OCI-LY3 (cell line): Measurements from ENCODE around the gene TMEM9B.

Source experiments
- H2AFZ ChIP-seq: fragments of 200-600, 300-600 bp; shearing (Covaris generic); 2 replicates; pipeline ENCODE4 v1.6.0; 2014; ENCODE audit warnings: antibody characterized with exemption, low read depth, low read length
- H3K27ac ChIP-seq: fragments of 200-600, 300-600 bp; sonication (generic); 2 replicates; pipeline ENCODE4 v1.5.1; 2014; ENCODE audit warnings: mild to moderate bottlenecking, low read length, moderate library complexity, mixed read lengths
- H3K27me3 ChIP-seq: fragments of 200-600, 300-600 bp; sonication (generic); 2 replicates; pipeline ENCODE4 v1.6.1; 2014; ENCODE audit warnings: low read depth, low read length, mixed read lengths
- H3K36me3 ChIP-seq: fragments of 200-600, 300-600 bp; sonication (generic); replicated peaks from 2 replicates; pipeline ENCODE3; 2014; ENCODE audit warnings: low read depth, low read length, mixed read lengths
- H3K4me1 ChIP-seq: fragments of 300-600, 200-600 bp; sonication (generic); 2 replicates; pipeline ENCODE4 v1.6.1; 2014; ENCODE audit warnings: low read length, mixed read lengths
- H3K4me2 ChIP-seq: fragments of 200-600, 300-600 bp; sonication (generic); 2 replicates; pipeline ENCODE4 v1.6.1; 2014; ENCODE audit warnings: low read length, mixed read lengths
- H3K4me3 ChIP-seq: fragments of 300-600, 200-600 bp; sonication (generic); 2 replicates; pipeline ENCODE4 v1.5.1; 2014; ENCODE audit warnings: antibody characterized with exemption, mild to moderate bottlenecking, low read length, moderate library complexity
- H3K79me2 ChIP-seq: fragments of 300-600, 200-600 bp; shearing (Covaris generic); 2 replicates; pipeline ENCODE4 v1.6.1; 2014; ENCODE audit warnings: mild to moderate bottlenecking, low read length, mixed read lengths
- H3K9ac ChIP-seq: fragments of 300-600, 200-600 bp; shearing (Covaris generic); 2 replicates; pipeline ENCODE4 v1.6.0; 2014; ENCODE audit warnings: mild to moderate bottlenecking, low read length, moderate library complexity
- H3K9me3 ChIP-seq: fragments of 200-600, 300-600 bp; shearing (Covaris generic); 2 replicates; pipeline ENCODE4 v1.6.1; 2014; ENCODE audit warnings: low read length, mixed read lengths; ENCODE audit not compliant: insufficient read depth
- H4K20me1 ChIP-seq: fragments of 200-600, 300-600 bp; sonication (generic); 2 replicates; pipeline ENCODE4 v1.6.1; 2016; ENCODE audit warnings: low read length, mixed read lengths; ENCODE audit not compliant: insufficient read depth
- CTCF ChIP-seq: fragments of 200-600, 300-600 bp; sonication (generic); IDR thresholded peaks from 2 replicates; pipeline ENCODE4 v1.5.1; 2014; ENCODE audit warnings: antibody characterized with exemption, low read length, low read depth
- EZH2phosphoT487 ChIP-seq: fragments of 200-600 bp; shearing (Covaris generic); IDR thresholded peaks from 2 replicates; pipeline ENCODE4 v1.6.1; 2018; ENCODE audit warnings: antibody characterized with exemption, mixed run types, low read depth

The TMEM9B gene

GRCh38 chr11:9008011-9008550 lies 43.8 kb upstream of the TMEM9B start:
- TF ChIP-seq CTCF = no peak
- TF ChIP-seq EZH2phosphoT487 = no peak
- H3K36me3 ChIP-seq = no peaks in the 10 kb centered on the region
- H3K27ac ChIP-seq = no peak overlapping the region

GRCh38 chr11:9005087-9005486 lies 40.8 kb upstream of the TMEM9B start:
- Histone ChIP-seq H4K20me1 (no peaks in the 10 kb centered on the region), H3K9ac (no peak overlapping the region), H3K4me3 (no peak overlapping the region), H3K79me2 (no peaks in the 10 kb centered on the region), H2AFZ (no peak overlapping the region), H3K36me3 (no peaks in the 10 kb centered on the region), H3K27ac (no peak overlapping the region), H3K27me3 (peaks cover 5% of the 10 kb centered on the region; the same call in 1 of the 2 replicates), H3K4me1 (no peaks in the 10 kb centered on the region), H3K9me3 (no peaks in the 10 kb centered on the region), H3K4me2 (no peak overlapping the region)
- TF ChIP-seq CTCF (no peak), EZH2phosphoT487 (no peak)

More at GRCh38 chr11:9008011-9008550, 43.8 kb upstream of the TMEM9B start:
- H3K9me3 ChIP-seq = no peaks in the 10 kb centered on the region
- no peaks in the 10 kb centered on the region for H3K27me3 ChIP-seq
- H3K4me1 ChIP-seq = no peaks in the 10 kb centered on the region
- H3K9ac ChIP-seq = no peak overlapping the region
- no peak overlapping the region for H3K4me2 ChIP-seq
- H4K20me1 ChIP-seq = no peaks in the 10 kb centered on the region
- H2AFZ ChIP-seq = no peak overlapping the region
- H3K79me2 ChIP-seq = no peaks in the 10 kb centered on the region
- no peak overlapping the region for H3K4me3 ChIP-seq

GRCh38 chr11:9004183-9004926 lies 40.1 kb upstream of the TMEM9B start:
- Histone ChIP-seq H3K9me3 (no peaks in the 10 kb centered on the region), H3K27ac (no peak overlapping the region), H3K9ac (no peak overlapping the region), H4K20me1 (no peaks in the 10 kb centered on the region), H3K4me2 (no peak overlapping the region), H3K4me3 (no peak overlapping the region), H3K79me2 (no peaks in the 10 kb centered on the region), H3K27me3 (peaks cover 5% of the 10 kb centered on the region; the same call in 1 of the 2 replicates), H2AFZ (no peak overlapping the region), H3K4me1 (no peaks in the 10 kb centered on the region), H3K36me3 (no peaks in the 10 kb centered on the region)
- TF ChIP-seq EZH2phosphoT487 (no peak), CTCF (no peak)

- H3K4me2 ChIP-seq = no peak within 1 kb of the TSS
- H3K36me3 ChIP-seq = no peaks in the 10 kb centered on the region
- H3K4me1 ChIP-seq = no peaks in the 10 kb centered on the region
- H2AFZ ChIP-seq = no peak within 1 kb of the TSS
- H3K9ac ChIP-seq = no peak within 1 kb of the TSS
- H3K4me3 ChIP-seq = no peak within 1 kb of the TSS
- H3K27ac ChIP-seq = no peak within 1 kb of the TSS
- no peaks in the 10 kb centered on the region for H3K9me3 ChIP-seq
- no peaks in the 10 kb centered on the region for H4K20me1 ChIP-seq
- peaks cover 5% of the 10 kb centered on the region; the same call in 1 of the 2 replicates for H3K27me3 ChIP-seq
- TF ChIP-seq CTCF = no peak
- TF ChIP-seq EZH2phosphoT487 = no peak
- H3K79me2 ChIP-seq = no peaks in the 10 kb centered on the region
Measured at GRCh38 chr11:9003573-9004182, 39.4 kb upstream of the TMEM9B start, which contains the start of gene NRIP3. Gene NRIP3, minus strand, starts transcription at chr11:9004001. Its CDS starts 66 bp downstream, at chr11:9003935.
